ENCODE data around the gene EPB41L2.
"Not testable (repeated sequence)": the region's sequence is repeated elsewhere in the genome, so short reads cannot be mapped to it uniquely, and the experiment has no call there.

EPB41L2 gene

DNA sequence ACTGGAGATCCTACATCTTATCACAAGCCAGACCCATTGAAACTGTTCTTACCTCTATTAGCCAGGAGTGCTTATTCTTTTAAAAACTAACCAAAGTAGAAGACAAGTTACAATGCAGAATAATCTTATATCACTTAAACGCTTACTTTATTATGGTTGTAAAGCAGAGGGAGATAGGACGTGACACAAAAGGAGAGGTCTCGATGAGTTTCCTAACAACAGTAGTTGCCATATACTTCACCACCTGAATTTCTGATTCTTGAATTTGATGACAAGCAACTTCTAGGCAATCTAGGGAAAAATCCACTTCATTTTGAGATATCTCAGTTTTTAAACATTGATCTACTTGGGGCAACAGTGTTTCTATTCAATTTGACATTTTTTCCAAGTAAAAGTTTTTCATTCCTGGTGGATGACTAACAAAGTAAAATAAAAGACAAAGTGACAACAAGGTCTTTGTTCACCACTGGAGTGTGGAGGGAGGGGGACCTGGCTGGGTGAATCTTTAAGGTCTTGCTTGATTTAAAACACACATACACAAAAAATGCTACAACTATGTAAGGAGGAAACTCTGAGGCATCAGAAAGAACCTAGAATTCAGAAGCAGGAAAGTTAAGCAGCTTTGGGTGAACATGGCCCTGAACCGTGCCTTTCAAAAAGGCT is 125.0 kb downstream of the EPB41L2 start:
- DNase-seq: no peak

DNA sequence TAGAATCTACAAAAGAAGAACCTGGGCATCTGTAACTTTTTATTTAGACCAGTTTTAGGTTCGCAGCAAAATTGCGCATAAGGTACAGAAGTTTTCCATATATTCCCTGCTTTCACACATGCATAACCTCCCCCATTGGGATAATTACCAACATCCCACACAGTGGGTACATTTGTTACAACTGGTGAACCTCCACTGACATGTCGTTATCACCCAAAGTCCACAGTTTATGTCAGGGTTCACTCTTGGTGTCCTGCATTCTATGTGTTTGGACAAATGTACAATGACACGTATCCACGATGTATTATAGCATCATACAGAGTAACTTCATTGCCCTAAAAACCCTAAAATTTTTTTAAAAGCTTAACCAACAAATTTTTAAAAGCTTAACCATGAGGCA is 126.1 kb downstream of the EPB41L2 start:
- DNase-seq: no peak

DNA sequence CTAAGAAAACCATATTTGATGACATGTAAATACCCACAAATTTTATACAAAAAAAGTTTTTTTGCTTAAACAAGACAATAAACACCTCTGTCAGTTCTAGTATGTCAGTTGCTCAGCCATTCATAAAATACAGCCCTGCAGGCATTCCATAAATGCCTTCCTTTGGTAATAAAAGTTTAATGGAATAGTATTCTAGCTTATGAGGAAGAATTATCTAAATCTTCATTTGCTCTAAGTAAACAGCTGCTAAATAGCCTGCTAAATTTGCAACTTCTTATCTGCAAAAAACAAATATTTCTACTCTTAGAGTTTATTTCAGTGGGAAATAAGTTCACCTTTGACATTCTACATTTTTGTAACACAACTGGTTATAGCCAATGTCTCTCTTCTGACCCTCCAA is 127.1 kb downstream of the EPB41L2 start:
- no peak for DNase-seq

DNA sequence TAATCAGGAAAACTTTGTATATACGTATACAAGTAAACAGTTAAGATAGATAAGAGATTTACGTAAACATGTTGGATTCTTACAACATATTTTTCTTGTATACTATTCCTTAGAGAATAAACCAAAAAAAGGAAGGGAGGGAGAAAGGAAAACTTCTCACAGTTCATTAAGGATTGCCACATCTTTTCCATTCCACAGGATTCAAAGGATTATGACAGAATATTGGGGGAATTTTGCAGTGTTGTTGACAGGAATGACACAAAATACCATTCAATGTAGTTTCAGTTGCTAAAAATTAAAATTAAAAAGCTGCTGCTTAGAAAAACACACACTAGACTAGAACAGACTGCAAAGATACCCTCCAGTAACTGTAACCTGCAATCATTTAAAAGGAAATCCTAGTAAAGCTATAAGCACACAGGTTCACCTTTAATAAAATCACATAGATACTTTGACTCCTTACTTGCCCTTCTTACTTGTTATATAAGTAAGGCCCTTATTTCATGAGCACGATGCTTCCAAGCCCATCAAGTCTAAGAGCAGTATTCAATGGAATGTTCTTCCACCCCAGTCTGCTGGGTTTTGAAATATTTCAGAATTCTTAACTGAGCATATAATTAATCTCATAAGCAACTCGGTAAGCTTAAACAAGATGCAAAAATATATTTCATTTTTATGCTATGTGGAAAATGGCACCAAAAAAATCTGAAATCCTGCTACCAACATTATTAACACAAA is 128.0 kb downstream of the EPB41L2 start:
- DNase-seq: no peak

DNA sequence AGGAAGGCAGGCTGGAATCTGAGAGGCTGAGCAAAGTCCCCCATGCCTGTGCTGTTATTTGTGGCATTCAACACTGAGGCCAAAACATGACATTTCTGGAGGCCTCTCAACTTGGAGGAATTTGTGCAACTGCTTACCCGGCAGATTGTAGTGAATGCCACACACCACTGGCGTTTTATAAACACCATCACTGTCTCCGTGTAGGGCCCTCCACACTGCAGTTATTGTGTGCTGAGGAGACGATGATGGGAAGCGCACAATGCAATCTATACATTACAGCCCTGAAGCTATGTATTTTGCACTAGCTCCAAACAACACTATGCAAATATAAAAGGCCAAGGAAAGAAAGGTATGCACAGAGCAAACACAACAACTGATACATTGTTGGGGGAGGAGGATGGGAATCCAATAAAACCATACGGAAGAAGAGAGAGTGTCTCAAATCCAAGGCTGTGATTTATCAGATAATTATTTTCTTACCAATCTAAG is 129.3 kb downstream of the EPB41L2 start:
- DNase-seq: no peak

DNA sequence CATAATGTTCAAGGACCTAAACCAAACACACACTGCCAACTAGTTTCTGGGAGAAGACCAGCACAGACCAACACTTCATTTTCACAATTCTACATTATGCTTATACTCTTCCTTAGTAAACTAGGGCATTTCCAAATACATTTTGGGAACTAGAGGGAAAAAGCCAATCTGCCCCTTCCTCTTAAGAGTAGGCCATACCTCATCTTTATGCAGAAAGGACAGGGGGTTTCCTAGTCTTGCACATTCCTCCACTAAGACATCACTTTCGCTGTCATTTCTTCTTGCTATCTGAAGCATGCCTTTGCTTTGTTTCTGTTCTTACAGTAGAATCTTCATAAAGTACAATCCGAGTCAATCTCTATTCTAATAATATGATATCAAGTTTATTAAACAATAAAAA is 130.1 kb downstream of the EPB41L2 start:
- no peak for DNase-seq

DNA sequence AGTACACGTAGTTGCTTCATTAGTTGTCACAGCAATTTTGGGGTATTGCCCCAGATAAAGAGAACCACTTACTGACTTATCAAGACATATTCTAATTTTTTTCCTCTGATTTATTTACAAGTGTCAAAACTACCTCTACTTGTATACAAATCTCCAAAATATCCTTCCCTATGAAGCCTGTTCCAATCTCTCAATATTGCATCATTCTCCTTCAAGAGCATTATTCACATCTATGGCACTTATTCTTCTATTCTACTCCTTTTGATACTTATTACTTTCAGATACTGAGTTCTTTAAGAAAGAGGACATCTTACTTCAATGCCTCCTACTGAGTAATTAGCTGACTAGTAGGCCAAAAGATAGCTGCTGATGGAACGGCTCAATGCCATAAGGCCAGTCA is 130.6 kb downstream of the EPB41L2 start:
- DNase-seq: no peak

DNA sequence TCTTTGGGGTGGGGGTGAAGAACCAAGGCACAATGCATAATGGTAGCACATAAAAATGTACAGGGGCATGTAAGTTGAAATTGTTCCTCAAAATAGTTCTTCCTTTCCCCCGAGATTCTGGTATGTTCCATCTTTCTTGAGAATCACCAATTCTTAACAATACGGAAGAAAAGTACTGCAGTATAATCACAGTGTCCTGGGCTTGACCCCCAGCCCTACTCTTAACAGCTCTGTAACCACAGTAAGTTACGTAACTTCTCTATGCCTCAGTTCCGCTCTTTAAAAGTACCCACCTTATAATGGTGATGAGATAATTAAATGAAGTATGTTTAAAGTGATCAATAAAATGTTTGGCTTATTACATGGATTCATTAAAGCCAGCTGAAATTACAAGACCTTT is 131.4 kb downstream of the EPB41L2 start:
- DNase-seq: no peak

DNA sequence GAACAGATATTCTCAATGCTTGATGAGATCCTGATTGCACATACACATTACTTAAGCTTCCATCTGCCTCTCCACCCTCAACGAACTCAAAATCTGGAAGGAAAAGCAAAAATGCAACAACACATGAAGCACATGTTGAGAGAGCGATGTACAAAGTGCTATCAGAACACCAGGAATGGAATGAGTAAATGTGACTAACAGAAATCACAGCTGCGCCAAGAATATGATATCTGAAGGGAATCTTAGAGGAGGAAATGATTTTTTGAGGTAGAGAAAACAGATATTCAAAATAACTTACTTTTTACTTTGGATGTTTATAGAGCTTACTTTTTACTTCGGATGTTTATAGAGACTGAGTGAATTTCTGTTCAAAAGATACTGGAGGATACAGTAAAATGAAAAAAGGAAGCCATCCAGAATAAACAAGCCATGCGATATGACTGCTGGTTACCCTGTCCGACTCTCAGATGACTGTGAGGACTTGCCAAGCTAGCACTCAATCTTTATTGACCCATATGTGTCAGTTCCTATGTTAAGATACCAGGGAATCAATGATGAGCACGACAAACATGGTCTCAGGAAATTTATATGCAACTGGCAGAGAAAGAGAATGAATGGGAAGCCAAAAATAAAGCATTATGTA is 133.9 kb downstream of the EPB41L2 start:
- no peak for DNase-seq

DNA sequence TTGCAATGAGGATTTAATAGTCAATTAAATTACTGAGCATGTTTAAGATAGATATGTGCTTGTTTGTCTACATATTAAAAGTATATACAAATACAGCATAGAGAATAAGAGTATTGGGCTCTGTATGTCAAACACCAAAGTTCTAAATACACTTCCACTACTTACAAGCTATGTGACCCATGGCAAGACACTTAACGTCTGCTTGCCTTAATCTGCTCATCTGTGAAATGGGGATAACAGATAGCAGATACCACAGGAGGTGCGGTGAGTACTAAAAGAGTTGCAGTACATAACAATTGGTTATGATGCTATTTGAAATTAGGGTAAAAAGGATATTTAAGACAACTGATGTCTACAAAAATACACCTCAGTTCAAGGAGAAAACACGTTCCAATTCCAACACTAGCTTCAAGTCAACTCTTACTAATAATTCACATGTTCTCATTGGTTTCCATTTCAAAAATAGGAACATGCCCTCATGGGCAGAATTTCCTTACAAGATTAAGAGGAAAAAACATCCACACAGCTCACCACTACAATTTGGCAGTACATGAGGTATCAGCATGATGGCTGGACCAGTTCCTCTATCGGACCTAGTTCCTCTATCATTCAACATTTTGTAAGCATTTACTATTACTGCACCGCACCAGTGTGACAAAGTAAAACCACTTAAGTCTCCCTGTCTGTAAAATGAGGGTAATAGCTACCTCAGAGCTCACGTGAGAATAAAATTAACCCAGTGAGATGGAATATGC is 134.7 kb downstream of the EPB41L2 start:
- DNase-seq: no peak

DNA sequence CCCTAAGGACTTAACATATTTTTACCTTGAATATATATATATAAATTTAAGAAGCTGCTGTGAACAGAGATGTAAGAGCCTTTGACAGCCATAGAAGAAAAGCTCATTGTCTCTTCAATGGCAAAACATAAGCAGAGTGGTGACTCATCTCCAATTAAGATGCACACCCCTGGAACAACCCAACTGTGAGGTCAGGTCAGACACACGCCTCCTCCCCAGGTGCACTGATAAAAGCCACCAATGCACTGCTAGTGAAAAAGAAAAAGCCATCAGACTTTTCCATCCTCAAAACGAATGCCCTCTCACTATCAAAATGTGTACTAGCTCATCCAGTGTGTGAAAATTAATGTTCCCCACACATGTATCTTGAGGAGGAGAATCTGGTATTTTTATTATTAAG is 135.7 kb downstream of the EPB41L2 start:
- no peak for DNase-seq

DNA sequence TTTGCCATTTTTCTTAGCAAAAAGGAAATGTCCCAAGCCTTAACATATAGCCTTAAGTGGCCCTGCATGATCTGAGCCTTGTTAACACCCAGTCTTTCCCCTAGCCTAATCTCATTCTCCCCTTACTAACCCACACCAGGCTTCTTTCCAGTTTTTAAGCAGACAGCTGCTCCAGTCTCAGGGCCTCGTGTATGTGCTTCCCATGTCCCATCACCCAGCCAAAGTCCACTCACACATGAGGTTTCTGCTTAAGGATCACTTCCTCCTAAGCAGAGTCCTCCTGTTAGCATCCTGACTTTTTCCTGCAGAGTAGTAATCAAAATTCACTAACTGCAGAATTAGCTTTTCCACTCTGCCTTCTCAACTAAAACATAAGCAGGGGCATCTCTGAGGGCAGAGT is 139.7 kb downstream of the EPB41L2 start:
- no peak for DNase-seq

DNA sequence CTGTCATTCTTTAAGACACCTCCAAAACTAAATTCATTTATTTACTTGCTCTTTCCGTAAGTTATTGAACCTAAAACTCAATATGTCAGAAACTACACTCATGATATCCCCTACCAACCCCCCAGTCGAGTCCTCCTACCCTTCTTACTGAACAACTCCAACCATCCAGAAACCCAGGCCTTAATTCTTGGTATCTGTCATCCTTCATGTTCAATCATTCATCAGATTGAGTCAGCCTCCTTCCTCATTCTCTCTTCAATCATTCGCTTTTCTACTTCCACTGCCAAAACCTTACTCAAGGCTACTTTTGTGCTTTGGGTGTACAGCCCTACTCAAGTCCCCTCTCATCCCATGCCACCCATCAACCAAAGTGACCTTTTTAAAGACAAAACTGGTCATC is 140.1 kb downstream of the EPB41L2 start:
- DNase-seq: no peak

DNA sequence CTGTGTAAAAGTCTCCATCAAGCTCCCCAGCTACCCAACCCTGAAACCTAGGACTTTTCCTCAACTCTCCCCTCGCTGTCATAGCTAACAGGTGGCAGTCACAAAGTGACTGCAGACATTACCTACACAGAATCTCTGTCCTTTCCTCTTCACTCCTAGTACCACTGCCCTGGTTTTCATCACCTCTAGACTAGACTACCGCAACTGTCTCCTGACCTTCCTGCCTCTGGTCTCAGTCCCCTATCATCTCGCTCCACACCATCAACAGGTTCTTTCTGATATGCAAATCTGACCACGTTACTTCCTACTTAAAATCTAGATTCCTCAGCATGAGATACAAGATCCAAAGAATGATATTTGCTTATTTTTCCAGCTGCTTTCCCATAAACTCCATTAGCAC is 142.1 kb downstream of the EPB41L2 start:
- DNase-seq: no peak

DNA sequence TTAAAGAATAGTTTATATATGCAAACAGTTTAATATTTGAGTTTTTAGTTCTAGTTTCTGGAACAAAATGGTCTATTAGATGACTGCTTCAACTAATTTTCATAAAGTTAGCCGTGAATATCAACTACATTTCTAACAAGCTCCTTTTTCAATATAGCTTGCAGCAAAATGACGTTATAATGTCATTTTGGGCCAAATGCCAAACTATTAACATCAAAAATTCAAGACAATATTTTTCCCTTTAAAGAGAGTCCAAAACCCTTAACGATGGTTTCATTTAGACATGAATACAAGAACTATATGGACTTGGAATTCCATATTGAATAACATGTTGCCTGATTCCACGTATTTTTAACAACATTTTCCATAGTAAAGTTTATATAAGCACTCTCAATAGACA is 144.9 kb downstream of the EPB41L2 start:
- no peak for DNase-seq

DNA sequence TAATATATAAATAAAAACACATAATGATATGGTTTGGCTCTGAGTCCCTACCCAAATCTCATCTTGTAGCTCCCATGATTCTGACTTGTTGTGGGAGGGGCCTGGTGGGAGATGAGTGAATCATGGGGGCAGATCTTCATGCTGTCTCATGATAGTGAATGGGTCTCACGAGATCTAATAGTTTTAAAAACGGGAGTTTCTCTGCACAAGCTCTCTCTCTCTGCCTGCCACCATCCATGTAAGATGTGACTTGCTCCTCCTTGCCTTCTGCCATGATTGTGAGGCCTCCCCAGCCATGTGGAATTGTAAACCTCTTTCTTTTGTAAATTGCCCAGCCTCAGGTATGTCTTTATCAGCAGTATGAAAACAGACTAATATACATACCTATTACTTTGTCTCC is 147.4 kb downstream of the EPB41L2 start:
- DNase-seq: not testable (repeated sequence)

DNA sequence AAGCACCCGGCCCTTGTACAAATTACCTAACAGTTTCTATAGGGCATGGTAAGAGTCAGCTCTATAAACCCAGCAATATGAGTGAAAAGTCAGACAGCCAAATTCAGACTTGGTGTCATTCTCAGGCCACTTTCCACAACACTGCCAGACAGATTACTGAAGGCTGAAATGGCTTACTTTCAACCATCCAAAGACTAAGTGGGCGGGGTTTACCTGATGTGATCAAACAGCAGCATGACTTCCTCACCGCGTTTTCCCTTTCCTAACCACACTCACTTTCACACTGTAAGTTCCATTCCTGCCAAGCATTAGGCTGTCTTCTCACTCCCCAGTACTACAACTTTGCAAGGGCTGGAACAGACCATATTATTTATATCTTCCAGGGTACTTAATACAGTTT is 149.9 kb downstream of the EPB41L2 start:
- no peak for DNase-seq

DNA sequence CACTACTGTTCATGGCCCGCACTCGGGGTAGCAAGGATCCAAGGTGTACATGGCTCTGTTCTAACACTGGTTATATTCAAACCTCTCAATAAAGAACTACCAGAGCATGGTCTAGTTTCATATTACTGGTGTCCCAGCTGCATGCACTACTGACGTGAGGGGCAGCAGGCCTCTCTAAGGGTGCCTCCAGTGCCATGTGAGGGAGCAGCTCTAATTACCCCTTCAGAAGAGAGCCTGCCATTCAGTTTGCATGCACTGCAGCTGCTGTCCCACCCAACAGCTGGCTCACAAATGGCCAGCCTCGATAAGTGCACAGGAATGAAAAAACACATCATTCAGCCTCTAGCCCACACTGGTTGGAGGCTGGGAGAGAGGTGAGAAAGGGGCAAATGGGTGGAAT is 150.6 kb downstream of the EPB41L2 start:
- no peak for DNase-seq

DNA sequence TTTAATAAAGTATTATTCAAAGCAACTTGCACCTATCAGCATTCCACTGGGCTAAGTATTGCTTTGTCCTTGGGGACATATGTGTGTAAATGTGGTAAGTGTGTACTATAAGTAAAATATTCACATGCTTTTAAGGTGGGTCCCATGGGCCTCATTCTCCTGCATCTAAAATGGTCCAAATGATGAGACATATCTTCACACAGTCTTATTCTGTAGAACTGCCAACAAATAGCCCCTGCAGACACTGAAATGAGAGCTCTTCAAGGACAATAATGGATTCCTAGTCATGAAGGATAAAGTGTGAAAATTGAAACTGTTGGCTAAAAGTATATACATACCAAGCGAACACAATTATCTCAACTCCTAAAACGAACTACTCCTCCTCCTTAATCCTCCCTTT is 154.1 kb downstream of the EPB41L2 start:
- no peak for DNase-seq

DNA sequence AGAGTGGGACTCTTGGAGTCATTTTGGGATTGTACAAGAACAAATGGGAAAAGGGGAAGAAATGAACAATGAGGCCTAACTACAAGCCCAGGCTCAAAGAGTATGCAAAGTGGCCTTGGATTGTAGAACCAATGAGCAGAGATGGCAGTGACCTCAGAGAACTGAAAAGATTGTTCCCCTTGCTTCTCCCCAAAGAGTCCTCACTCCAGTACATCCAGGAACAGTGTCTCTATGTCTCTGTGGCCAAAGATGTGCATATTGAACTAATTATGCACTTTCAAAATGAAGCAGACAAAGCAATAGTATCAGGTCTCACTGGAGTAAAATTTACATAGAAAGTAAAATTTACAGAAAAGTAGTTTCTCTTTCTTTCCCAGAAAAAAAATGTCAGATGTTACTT is 154.9 kb downstream of the EPB41L2 start:
- no peak for DNase-seq

DNA sequence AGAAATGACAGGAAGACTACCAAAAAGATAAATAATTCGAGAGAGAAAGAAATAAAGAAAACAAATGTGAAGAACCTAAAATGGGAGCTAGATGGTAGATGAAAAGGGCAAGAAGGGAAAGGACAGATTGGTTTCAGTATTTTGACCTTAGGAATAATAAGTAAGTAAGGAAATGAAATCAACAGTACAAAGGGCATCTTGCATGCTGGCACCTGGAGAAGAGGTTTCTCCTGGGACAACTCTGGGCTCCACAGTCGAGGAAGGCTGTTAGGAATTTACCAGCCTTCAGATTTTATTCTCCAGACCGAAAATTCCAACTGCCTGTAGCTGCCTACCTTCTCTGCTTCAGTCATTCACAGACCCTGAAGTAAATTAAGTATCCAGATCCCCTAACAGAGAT is 155.4 kb downstream of the EPB41L2 start:
- DNase-seq: no peak

DNA sequence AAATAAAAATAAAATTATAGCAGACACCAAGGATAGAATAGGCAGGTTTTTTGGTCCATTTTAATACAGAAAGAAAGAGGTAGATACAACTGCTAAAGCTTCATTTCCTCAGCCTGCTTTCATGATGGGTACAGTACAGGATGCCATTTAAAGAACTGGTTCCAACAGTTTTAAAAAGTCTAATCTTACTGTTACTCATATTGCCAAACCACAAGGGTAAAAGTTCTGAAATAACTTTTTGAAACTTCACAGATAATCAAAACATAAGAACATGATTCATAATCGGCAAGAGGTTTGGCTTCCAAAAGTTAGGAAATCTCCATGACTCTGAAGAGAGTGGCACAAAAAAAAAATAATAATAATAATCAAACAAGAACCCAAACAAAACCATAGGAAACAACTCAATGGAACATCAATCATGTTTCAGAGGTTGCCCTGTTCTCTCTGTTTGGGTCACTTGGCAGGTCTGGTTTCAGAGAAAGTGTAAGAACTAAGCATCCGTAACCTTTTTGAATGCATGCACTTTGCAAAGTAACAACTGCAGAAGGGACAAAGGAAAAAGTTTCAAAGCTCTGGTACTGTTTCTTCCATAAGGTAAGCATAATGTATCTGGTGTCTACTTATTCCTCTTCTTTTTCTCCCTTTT is 156.2 kb downstream of the EPB41L2 start:
- DNase-seq: no peak

DNA sequence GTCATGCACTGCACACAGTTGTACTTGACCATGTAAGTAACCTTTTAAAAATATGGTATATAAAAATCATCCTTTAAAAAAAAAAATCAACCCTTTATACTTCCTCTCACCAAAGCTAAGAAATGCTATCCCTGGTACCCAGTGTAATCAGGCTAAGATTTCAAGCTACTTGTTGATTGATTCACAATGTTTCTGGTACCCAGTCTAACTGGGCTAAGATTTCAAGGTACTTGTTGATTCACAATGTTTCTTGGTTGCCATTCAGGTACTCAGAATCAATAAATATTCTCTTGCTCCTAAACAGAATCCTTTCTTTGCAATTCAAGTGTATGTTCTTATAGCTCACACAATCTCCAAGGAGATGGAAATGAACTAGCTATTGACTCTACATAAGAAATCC is 159.4 kb downstream of the EPB41L2 start:
- no peak for DNase-seq
